Measurements from ENCODE around the gene ASIC5.
A peak's percentile ranks its signal among the peaks of the same experiment; 100 is the strongest.

DNA sequence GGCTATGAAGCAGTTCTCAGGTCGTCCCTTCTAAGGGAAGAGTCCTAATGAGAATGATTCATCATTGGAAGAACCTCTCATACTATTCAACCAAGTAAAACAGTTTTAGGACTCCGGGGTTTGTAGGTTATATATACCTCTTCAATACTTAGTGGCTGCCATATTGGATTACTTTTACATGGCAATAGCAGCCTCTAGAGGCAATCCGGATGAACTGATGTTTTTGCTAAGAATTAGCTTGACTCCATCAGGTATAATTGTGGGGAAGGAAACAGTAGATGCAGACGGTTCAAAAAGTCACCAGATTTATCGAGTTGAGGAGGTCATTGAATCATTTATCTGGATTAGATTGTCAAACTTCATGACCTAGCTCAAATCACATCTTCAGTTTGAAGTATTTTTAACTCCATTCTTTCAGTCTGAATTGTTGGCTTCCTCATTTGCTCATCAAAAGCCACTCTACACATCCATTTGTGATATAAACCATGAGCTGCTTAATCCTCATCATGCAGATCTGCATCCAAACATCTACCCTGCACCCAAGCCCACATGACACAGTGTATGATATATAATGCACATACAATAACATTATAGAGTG, 78.9 kb downstream of the ASIC5 start:
- TF ChIP-seq, protein P1, sequence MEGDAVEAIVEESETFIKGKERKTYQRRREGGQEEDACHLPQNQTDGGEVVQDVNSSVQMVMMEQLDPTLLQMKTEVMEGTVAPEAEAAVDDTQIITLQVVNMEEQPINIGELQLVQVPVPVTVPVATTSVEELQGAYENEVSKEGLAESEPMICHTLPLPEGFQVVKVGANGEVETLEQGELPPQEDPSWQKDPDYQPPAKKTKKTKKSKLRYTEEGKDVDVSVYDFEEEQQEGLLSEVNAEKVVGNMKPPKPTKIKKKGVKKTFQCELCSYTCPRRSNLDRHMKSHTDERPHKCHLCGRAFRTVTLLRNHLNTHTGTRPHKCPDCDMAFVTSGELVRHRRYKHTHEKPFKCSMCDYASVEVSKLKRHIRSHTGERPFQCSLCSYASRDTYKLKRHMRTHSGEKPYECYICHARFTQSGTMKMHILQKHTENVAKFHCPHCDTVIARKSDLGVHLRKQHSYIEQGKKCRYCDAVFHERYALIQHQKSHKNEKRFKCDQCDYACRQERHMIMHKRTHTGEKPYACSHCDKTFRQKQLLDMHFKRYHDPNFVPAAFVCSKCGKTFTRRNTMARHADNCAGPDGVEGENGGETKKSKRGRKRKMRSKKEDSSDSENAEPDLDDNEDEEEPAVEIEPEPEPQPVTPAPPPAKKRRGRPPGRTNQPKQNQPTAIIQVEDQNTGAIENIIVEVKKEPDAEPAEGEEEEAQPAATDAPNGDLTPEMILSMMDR (conservative IDR thresholded peaks at IDR 0.05): peak; percentile 87
- no peak for TF ChIP-seq ZFX (IDR thresholded peaks at IDR 0.05)

Data from C4-2B (cell line).